HG03060 (cell line): ENCODE results near the gene PLA2G2A.

Source experiments
- ATAC-seq: cut with Tn5 transposase; IDR thresholded peaks from one replicate; pipeline ENCODE4 v1.9.1; 2021; ENCODE audit warnings: low read depth, moderate number of reproducible peaks; ENCODE audit not compliant: unreplicated experiment

The PLA2G2A gene

GRCh38 chr1:19974822-19975416 is 4.5 kb downstream of the PLA2G2A start:
- ATAC-seq = no peak

DNA sequence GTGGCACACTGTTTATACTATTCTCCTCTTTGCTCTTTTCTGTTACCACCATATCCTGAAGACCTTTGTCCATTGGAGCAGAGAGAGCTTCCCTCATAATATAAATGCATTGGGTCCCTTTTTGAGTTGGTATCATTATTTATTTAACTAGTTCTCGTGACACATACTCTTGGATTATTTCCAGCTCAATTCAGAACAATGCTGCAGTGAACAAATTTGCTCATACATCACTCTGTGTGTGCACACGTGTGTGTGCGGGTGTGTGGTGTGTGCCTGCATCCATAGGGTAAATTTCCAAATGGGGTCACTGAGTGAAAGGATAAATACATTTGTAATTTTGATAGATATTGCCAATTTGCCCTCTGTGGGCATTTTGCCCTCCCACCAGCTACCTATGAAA is 5.8 kb downstream of the PLA2G2A start:
- no peak for ATAC-seq

DNA sequence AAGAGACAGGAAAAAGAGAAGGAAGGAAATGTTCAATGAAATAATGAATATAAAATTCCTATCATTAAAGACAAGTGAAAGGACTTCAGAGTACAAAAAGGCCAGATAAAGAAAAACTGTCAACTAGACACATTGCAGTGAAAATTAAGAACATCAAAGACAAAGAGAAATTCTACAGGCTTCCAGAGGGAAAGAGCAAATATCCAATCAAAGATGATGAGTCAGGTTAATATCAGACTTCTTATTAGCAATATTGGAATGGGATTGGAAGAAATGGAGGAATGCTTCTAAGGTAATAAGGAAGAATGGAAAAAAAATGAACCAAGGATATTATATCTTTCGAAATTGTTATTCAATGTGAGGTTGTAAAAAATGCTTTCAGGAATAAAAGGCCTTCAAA is 7.8 kb downstream of the PLA2G2A start:
- no peak for ATAC-seq

GRCh38 chr1:19969898-19970660 is 9.3 kb downstream of the PLA2G2A start:
- ATAC-seq = no peak

DNA sequence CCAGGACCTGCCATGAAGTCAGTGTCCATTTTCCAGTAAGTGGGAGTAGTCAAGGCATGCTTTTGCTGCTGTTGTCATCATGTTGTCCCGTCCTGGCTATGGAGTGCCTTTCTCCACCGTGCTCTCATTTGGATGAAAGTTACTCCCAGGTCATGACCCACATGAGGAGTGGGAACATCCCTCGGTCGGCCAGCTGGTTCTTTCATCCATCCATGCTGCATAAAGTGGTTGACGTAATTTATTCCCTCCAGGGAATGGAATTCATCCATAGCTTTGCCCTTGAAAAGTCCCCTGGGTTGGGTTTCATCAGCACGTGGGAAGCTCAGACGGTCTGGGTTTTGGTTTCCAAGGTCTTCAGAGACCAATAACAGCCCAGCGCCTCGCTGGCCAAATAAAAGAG is 11.6 kb downstream of the PLA2G2A start:
- ATAC-seq = no peak

GRCh38 chr1:19964542-19964941 is 14.9 kb downstream of the PLA2G2A start:
- ATAC-seq = no peak

- no peak for ATAC-seq
These were observed 15.8 kb downstream of the PLA2G2A start for GRCh38 chr1:19963636-19964035.

- no peak for ATAC-seq
These were observed 18.8 kb downstream of the PLA2G2A start for GRCh38 chr1:19960591-19960990.

DNA sequence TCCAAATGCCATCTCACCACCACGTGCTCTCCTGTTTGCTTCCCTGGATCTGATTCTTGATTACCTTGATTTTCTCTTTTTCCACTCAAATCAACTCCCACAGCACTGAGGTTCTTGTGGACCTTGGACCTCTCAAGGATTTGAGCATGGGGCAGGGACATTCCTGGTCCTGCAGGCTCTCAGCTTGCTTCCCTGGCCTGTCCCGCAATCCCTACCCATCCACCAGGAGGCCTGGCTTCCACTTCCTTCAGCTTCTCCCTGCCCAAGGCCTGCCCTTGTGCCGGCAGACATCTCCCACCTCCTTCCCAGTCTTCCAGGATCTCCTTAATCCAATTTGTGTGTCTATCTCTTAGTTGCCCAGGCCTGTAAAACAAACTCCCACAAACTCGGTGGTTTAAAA is 21.6 kb downstream of the PLA2G2A start:
- ATAC-seq = no peak

DNA sequence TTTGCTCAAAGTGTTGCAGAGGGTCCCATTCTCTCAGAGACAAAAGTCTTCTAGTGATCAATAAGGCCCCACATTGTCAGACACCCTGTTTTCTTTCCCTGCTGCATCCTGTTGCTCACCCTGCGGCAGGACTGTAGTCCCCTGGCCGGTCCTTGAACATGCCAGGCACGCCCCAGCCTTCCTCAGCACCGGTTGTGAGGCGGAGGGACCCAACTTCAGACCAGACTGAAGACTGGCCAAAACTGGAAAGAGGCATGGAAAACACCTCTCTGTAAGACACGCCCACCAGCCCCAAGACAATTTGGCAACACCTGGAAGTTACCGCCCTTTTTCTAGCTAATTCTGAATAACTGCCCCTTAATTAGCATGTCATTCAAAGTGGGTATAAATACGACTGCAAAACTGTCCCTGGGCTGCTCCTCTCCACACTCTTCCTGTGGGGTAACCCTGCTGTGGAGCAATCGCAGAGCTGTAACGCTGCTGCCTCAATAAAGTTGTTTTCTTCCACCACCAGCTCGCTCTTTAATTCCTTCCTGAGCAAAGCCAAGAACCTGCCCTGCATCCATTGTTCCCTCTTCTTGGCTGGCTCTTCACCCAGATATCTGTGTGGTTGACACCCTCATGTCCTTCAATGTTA is 23.8 kb downstream of the PLA2G2A start:
- ATAC-seq = no peak

GRCh38 chr1:19954059-19954458 is 25.4 kb downstream of the PLA2G2A start:
- ATAC-seq = no peak

DNA sequence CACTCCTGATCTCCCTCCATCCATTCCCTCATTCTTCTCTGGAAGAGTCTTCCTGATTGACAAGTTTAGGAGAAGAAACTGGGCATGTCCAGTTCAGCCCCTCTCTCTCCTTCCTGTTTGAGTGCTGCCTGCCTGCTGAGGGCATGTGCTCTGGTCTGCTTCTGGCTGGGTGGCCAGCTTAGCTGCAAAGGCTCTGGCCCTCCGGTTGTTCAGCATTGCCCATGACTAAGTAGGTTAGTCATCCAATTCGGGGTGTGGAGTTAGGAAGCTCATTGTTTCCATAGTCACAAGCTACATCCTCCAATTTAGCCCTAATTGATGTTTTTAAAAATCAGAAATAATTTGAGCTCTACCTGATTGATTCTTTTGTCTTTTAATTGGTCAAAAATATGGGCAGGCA is 30.4 kb downstream of the PLA2G2A start:
- ATAC-seq = no peak

DNA sequence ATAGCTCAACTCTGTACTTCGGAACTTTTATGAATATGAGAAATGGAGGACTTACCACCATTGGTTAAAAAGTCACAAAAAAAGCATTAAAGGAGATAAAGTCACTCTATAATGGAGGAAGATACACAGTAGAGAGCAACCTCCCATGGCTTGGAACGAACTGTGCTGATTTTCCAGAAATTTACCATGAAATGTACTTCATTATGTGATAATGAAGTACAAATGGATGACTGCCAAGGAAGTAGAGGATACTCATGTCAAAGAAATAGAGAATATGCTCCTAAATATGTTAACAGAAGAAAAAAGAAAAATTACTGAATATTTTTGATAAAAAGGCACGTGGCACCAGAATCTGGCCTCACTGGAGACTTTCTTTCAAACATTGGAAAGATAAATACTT is 32.4 kb downstream of the PLA2G2A start:
- ATAC-seq = no peak

- ATAC-seq = no peak
These were observed 33.1 kb downstream of the PLA2G2A start for GRCh38 chr1:19946331-19946751.

- no peak for ATAC-seq
These were observed 33.5 kb downstream of the PLA2G2A start for GRCh38 chr1:19945914-19946313.

GRCh38 chr1:19942657-19943056 is 36.8 kb downstream of the PLA2G2A start:
- no peak for ATAC-seq

DNA sequence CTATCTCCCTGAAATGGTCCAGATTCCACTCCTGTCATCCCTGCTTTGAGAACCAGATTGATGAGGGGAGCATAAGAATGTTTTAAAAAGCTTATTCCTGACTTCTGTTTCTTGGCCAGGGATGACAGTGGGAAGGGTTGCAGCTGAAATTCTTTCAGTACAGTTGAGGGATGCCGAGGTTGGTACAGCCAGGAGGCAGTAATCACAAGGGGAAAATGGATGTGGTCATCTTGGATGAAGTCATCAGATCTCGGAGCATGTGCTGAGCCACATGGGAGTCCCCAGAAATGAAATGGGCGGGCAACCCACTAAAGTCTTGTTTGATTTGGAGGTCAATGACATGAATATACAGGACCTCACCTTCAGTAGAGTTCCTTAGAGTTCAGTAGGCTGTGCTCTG is 37.3 kb downstream of the PLA2G2A start:
- ATAC-seq = no peak

DNA sequence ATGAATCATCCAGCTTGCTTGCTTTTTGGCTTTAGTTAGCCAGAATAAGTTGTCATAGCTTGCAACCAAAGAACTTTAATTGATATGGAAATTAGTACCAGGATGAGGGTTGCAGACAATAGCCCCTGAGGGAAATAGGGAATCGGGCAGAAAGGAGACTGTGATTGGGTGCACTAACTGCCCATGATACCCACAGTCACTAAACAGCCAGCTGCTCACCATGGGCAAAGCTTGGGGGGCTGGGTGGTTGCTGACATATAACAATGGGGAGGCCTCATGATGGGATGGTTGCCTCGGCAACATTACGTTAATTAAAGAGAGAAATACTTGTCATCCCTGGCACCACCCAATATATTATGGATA is 38.2 kb downstream of the PLA2G2A start:
- ATAC-seq = no peak

DNA sequence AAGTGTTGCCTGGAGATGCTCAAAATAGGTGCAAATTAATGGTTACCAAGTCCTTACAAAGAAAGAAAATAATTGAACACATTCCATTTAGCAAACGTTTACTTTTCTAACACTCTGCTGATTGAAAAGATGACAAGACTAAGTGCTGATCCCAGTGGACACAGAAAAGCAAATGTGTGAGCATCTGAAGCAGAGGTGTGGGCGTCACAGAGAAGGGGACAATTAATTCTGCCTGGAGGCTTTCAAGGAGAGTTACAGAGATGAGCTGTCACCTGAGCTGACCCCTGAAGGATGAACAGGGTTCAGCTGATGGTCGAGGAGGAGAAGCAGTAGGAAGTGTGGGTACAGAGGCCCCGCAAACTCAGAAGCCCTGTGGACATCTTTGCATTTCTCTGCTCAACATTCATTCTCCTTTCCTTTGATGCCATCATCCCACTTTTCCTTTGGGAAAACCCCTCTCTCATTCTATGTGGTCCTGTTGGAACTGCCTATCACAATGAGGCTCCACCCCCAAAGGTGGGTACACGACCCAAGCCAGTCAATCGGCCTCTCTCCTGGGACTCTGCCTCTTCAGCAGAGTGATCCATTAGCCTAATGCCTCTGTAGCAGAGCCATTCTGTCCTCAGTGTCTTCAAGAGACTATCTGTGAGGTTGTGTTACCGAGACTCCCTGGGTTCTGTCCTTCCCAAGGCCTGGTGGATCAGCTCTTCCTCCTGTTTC is 38.8 kb downstream of the PLA2G2A start:
- ATAC-seq = no peak

DNA sequence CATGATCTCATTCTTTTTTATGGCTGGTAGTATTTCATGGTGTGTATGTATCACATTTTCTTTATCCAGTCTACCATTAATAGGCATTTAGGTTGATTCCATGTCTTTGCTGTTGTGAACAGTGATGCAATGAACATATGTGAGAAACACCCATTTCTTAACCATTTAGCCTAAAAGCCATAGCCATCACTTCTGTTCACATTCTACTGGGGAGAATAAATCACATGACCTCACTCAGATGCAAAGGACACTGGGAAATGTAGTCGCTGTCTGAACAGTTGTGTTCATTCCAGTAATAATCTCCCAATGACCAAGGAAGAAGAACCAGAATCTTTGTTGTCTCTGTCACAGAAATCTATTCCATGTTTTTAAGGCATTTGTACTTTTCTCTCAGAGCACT is 40.9 kb downstream of the PLA2G2A start:
- no peak for ATAC-seq

- no peak for ATAC-seq
These were observed 43.2 kb downstream of the PLA2G2A start for GRCh38 chr1:19936061-19936750.
